Testis (tissue), 5 donors: Measurements from ENCODE around the gene CISD3. TPM values are rescaled to one million over a fixed set of nuclear protein-coding genes. Genes with fewer than 3 reads are reported as not detected.

Source experiments
- DNase-seq: peaks from one replicate; pipeline ENCODE4 v3.0.0-alpha.2; 2019
- H3K27ac ChIP-seq, 2 donors: fragments of 200-600 bp; sonication (generic); one replicate each; pipeline ENCODE4 v1.5.1; 2019
- H3K27me3 ChIP-seq: fragments of 200-600 bp; sonication (generic); one replicate; pipeline ENCODE4 v1.5.1; 2019
- H3K36me3 ChIP-seq: fragments of 200-600 bp; sonication (generic); one replicate; pipeline ENCODE4 v1.5.1; 2017; ENCODE audit warnings: low read depth; ENCODE audit errors: missing control alignments
- H3K4me1 ChIP-seq: fragments of 200-600 bp; sonication (generic); one replicate; pipeline ENCODE4 v1.5.1; 2019
- H3K4me3 ChIP-seq, 2 donors: fragments of 200-600 bp; sonication (generic); one replicate each; pipeline ENCODE4 v1.5.1; 2017 to 2019
- H3K9me3 ChIP-seq: fragments of 200-600 bp; sonication (generic); one replicate; pipeline ENCODE4 v1.5.1; 2017
- POLR2A ChIP-seq: fragments of 450-650 bp; IDR thresholded peaks from one replicate; pipeline ENCODE4 v1.6.1; 2017; ENCODE audit warnings: antibody characterized with exemption, mild to moderate bottlenecking, moderate library complexity
- WGBS, 2 donors: methylation state at CpG; one replicate each; pipeline ENCODE4 v1.1.5; 2018; 5-methylcytosine and 5-hydroxymethylcytosine counted together
- intact Hi-C: fragments of 100-400 bp; cut with DNase I; formaldehyde crosslinking; loops from one replicate; pipeline ENCODE4 v1.15.1; 2023; ENCODE audit warnings: low total_unique reads
- long read RNA-seq, 2 donors: transcript quantifications; one replicate each; lab custom pipeline, GENCODE V29; 2026
- polyA plus RNA-seq: library from polyadenylated mRNA; stranded (reverse); fragments of 350-450 nt; fragmentation: Illumina TruSeq; extraction: RNeasy Lipid Tissue Mini Kit (QIAGEN cat#74804); gene quantifications from one replicate; pipeline ENCODE4 v1.2.3, GENCODE V29; 2014; ENCODE audit warnings: low read depth, low replicate concordance; ENCODE audit not compliant: insufficient read depth
- total RNA-seq, 2 donors: library from RNA; depleted of rRNA; stranded (reverse); fragments of >200 nt; gene quantifications; one replicate each; pipeline ENCODE4 v1.2.3, GENCODE V29; 2016
- TF ChIP-seq, protein P1 (sequence below), 3 experiments: fragments of 450-650 bp in 2 of 3; fragments of 200-600 bp in 1 of 3; sonication (generic) in 1 of 3; IDR thresholded peaks; one replicate each; pipeline ENCODE4 v1.5.1; 2016 to 2019; ENCODE audit warnings: antibody characterized with exemption in 3 of 3, mild to moderate bottlenecking in 2 of 3, moderate library complexity in 1 of 3

CISD3 gene, protein sequence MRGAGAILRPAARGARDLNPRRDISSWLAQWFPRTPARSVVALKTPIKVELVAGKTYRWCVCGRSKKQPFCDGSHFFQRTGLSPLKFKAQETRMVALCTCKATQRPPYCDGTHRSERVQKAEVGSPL
- 10 to 100 TPM; 13.9 to 14.3 TPM for total RNA-seq
- polyA plus RNA-seq: 25.7 TPM
- long read RNA-seq, donor 1, transcript CISD3-204 (4 exons, 2,074 nt): major isoform, 18 of 43 reads
- long read RNA-seq, donor 1, partial matches to known transcripts: 8 of 43 reads
- long read RNA-seq, donor 1, other reads (novel, unspliced or antisense): 13 of 43 reads
- long read RNA-seq, donor 2, transcript CISD3-204 (4 exons, 2,074 nt): major isoform, 14 of 16 reads
- long read RNA-seq, donor 2, partial matches to known transcripts: 0 of 16 reads
- long read RNA-seq, donor 2, other reads (novel, unspliced or antisense): 0 of 16 reads

DNA sequence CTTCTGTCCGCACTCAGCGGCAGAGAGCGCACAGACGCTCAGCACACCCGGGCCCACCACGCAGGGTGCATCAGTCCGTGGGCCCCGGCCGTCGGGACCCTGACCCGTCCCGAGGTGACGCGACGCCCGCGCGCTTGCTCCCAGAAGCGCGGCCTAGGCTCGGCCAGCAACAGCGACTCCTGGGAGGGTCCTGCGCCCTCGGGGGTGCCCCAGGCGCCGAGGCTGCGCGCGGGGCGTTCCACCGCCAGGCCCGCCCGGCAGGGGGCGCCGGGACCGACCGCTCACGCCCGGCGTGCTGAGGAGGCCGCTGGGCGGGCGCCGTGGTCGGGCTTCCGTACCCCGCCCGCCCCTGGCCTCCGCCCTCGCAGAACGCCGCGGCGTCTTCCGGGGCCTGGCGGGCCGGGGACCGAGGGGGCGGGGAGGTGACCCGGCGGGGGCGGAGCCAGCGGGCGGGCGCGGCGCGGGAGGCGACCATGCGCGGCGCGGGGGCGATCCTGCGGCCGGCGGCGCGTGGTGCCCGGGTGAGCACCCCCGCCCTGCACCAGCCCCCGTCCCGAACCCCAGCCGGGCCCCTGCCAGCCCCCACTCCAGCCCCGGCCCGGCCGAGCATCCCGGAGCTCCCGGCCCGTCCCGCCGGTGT lies at the start of gene CISD3:
Gene CISD3 (plus strand): TSS at position 456 of the 640 bp plus-strand sequence. CDS start 18 bp downstream, at position 474.
- H3K4me1 ChIP-seq: peaks cover 53% of the 10 kb centered on the region
- H3K9me3 ChIP-seq: no peaks in the 10 kb centered on the region
- intact Hi-C loops: loop anchor here (5.0 kb wide), 1 partner anchor 53 kb away; no protein-coding TSS in a partner anchor
- peak within 1 kb of the TSS; percentile 81 to 89 for H3K27ac ChIP-seq
- H3K27me3 ChIP-seq: no peaks in the 10 kb centered on the region
- H3K4me3 ChIP-seq: peak within 1 kb of the TSS; percentile 74 to 77
- 0% methylated on average over 12 to 40 of the region's 92 CpGs for WGBS, 2 donors
- DNase-seq: peak; percentile 84
- no peaks in the 10 kb centered on the region for H3K36me3 ChIP-seq
- TF ChIP-seq, protein P1, sequence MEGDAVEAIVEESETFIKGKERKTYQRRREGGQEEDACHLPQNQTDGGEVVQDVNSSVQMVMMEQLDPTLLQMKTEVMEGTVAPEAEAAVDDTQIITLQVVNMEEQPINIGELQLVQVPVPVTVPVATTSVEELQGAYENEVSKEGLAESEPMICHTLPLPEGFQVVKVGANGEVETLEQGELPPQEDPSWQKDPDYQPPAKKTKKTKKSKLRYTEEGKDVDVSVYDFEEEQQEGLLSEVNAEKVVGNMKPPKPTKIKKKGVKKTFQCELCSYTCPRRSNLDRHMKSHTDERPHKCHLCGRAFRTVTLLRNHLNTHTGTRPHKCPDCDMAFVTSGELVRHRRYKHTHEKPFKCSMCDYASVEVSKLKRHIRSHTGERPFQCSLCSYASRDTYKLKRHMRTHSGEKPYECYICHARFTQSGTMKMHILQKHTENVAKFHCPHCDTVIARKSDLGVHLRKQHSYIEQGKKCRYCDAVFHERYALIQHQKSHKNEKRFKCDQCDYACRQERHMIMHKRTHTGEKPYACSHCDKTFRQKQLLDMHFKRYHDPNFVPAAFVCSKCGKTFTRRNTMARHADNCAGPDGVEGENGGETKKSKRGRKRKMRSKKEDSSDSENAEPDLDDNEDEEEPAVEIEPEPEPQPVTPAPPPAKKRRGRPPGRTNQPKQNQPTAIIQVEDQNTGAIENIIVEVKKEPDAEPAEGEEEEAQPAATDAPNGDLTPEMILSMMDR (IDR thresholded peaks at IDR 0.05): peak; percentile 70 to 95 (median 92)
- no peak for TF ChIP-seq POLR2A

DNA sequence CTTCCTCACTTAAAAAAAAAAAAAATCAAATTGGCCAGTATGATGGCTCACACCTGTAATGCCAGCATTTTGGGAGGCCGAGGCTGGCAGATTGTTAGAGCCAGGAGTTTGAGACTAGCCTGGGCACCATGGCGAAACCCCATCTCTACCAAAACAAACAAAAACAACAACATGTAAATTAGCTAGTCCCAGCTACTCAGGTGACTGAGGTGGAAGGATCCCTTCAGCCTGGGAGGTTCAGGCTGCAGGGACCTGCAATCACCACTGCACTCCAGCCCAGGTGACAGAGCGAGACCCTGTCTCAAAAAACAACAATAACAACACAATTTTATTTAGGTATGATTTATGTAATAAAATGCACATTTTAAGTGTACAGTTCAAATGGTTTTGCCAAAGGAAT lies 49.0 kb upstream of the CISD3 start:
- 85 to 91% methylated on average over 3 of the region's 3 CpGs for WGBS, 2 donors
- H3K4me1 ChIP-seq: peaks cover 8% of the 10 kb centered on the region
- H3K27ac ChIP-seq: no peak overlapping the region
- intact Hi-C loops: no loop called here
- DNase-seq: no peak
- no peak overlapping the region for H3K4me3 ChIP-seq
- H3K27me3 ChIP-seq: no peaks in the 10 kb centered on the region
- TF ChIP-seq, protein P1 (IDR thresholded peaks at IDR 0.05): no peak
- TF ChIP-seq POLR2A: no peak
- H3K9me3 ChIP-seq: no peaks in the 10 kb centered on the region
- no peaks in the 10 kb centered on the region for H3K36me3 ChIP-seq

DNA sequence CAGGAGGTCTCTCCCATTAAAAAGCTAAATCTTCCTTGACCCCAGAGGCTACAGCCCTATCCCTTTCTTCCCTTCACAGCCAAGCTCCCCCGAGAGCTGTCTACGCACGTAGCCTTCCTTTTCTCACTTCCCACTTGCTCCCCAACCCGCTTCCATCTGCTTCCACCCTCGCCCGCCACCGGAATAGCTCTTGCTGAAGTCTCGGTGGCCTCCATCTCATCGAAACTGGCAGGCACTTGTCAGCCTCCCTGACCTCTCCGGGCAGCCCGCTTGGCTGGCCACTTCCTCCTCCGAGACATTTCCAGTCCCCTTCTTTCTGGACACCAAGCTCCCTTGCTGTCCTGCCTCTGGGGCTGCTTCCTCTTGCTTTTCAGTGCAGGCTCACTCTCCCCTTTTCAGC lies 44.6 kb upstream of the CISD3 start:
- Histone ChIP-seq H3K36me3 (no peaks in the 10 kb centered on the region), H3K4me1 (no peaks in the 10 kb centered on the region), H3K9me3 (no peaks in the 10 kb centered on the region), H3K4me3 (no peak overlapping the region), H3K27ac (no peak overlapping the region), H3K27me3 (no peaks in the 10 kb centered on the region)
- DNase-seq: no peak
- intact Hi-C loops: no loop called here
- 79 to 81% methylated on average over 12 of the region's 12 CpGs for WGBS, 2 donors
- TF ChIP-seq, protein P1 (IDR thresholded peaks at IDR 0.05): no peak
- no peak for TF ChIP-seq POLR2A

DNA sequence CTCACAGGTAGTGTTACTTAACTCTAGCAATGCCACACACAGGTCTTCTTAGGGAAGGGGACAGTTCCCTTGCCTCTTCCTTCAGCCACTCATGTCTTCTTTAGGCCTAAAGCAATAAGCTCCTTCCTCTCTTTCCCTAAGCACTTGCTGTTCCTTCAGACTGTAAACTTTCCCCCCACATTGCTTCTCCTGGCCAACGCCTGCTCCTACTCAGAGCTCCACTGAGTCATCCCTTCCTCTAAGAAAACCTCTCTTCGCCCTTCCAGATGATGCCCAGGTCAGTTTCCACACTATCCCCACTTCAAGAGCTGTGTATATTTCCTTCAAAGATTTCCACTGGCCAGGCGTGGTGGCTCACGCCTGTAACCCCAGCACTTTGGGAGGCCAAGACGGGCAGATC lies 42.9 kb upstream of the CISD3 start:
- Histone ChIP-seq H3K27me3 (no peaks in the 10 kb centered on the region), H3K27ac (no peak overlapping the region), H3K4me3 (no peak overlapping the region), H3K36me3 (no peaks in the 10 kb centered on the region), H3K4me1 (no peaks in the 10 kb centered on the region), H3K9me3 (no peaks in the 10 kb centered on the region)
- intact Hi-C loops: no loop called here
- WGBS, 2 donors: 86 to 95% methylated on average over 5 of the region's 5 CpGs
- DNase-seq: no peak
- no peak for TF ChIP-seq POLR2A
- TF ChIP-seq, protein P1 (IDR thresholded peaks at IDR 0.05): no peak
